NCI-H748 treated with DMSO at 0.1 percent for 48 hours (cell line): Measurements from ENCODE around the gene GSTM2.

Experiments
- DNase-seq: peaks from one replicate; lab custom pipeline; 2025; lab: John Stamatoyannopoulos, UW

GSTM2 gene

GRCh38 chr1:109629372-109630030 lies 38.4 kb upstream of the GSTM2 start:
- DNase-seq: no peak

GRCh38 chr1:109630081-109630897 lies 37.6 kb upstream of the GSTM2 start:
- DNase-seq: no peak

GRCh38 chr1:109630898-109631512 lies 36.9 kb upstream of the GSTM2 start:
- no peak for DNase-seq

- no peak for DNase-seq
Measured at GRCh38 chr1:109631513-109632505, 36.0 kb upstream of the GSTM2 start.

GRCh38 chr1:109632671-109633346 lies 35.0 kb upstream of the GSTM2 start:
- no peak for DNase-seq

- no peak for DNase-seq
Measured at GRCh38 chr1:109634292-109634691, 33.6 kb upstream of the GSTM2 start.

- no peak for DNase-seq
Measured at GRCh38 chr1:109634771-109635750, 32.8 kb upstream of the GSTM2 start.

GRCh38 chr1:109635862-109636200 lies 32.0 kb upstream of the GSTM2 start:
- no peak for DNase-seq

- no peak for DNase-seq
Measured at GRCh38 chr1:109636201-109636952, 31.5 kb upstream of the GSTM2 start.

GRCh38 chr1:109637446-109637845 lies 30.4 kb upstream of the GSTM2 start:
- no peak for DNase-seq

GRCh38 chr1:109639063-109639840 lies 28.6 kb upstream of the GSTM2 start:
- DNase-seq: no peak

- no peak for DNase-seq
Measured at GRCh38 chr1:109639841-109640184, 28.0 kb upstream of the GSTM2 start.

GRCh38 chr1:109640285-109640865 lies 27.5 kb upstream of the GSTM2 start:
- DNase-seq: peak; percentile 9

- no peak for DNase-seq
Measured at GRCh38 chr1:109641078-109641740, 26.6 kb upstream of the GSTM2 start.

- DNase-seq: no peak
Measured at GRCh38 chr1:109641861-109642260, 26.0 kb upstream of the GSTM2 start.

GRCh38 chr1:109642626-109643025 lies 25.2 kb upstream of the GSTM2 start:
- DNase-seq: no peak

GRCh38 chr1:109643385-109644230 lies 24.2 kb upstream of the GSTM2 start:
- DNase-seq: peak; percentile 63
